ENCODE measurements around the gene FBXO34. TPM values are rescaled to one million over a fixed set of nuclear protein-coding genes. Genes with fewer than 3 reads are reported as not detected.

FBXO34 gene
- total and polyA plus RNA-seq, 2 of the 13 experiments (the other 11 are each of a cell fraction or from before 2014, with no cell fraction given), result 8.8 to 13.5 TPM

- no TSS peak for BruUV-seq (replicated peaks)
- in situ Hi-C loops (cut with HindIII; ENCODE audit: extremely low pct_ligation_motif_present, low pct_unique_long_range_greater_than_20kb), result no loop called here
Observed at GRCh38 chr14:55361190-55361589, 90.0 kb downstream of the FBXO34 start.

More at GRCh38 chr14:55361190-55361589, 90.0 kb downstream of the FBXO34 start:
- WGBS (ENCODE audit: low lambda C conversion rate), result 98% methylated on average over 2 of the region's 2 CpGs
- ChIA-PET CTCF (ENCODE audit: low intra/inter-chr PET ratio, low total read pairs) (no interaction called here), POLR2A (no interaction called here)
- Histone ChIP-seq H3K9ac (ENCODE audit: insufficient read depth, low read depth, low read length) (no peak overlapping the region), H4K20me1 (ENCODE audit: insufficient read depth, low read length) (no peaks in the 10 kb centered on the region), H3K36me3 (replicated peaks in 1 of 2; ENCODE audit: control insufficient read depth in 1 of 2, insufficient read depth in 2 of 2, low read length in 2 of 2) (no peaks in the 10 kb centered on the region), H3K4me1 (ENCODE audit: insufficient read depth, low read length) (peaks cover 30% of the 10 kb centered on the region), H3K9me3 (ENCODE audit: low read length) (no peaks in the 10 kb centered on the region), H3K4me2 (ENCODE audit: low read depth, low read length) (no peak overlapping the region), H2AFZ (ENCODE audit: low read length) (no peak overlapping the region), H3K4me3 (replicated peaks in 1 of 3; ENCODE audit: insufficient read depth in 1 of 3, low read depth in 2 of 3, low read length in 3 of 3) (no peak overlapping the region), H3K27me3 (ENCODE audit: control insufficient read depth in 1 of 2, insufficient read depth in 2 of 2, low read length in 2 of 2) (no peaks in the 10 kb centered on the region), H3K79me2 (ENCODE audit: insufficient read depth, low read length) (no peaks in the 10 kb centered on the region), H3K27ac (ENCODE audit: extremely low read length, insufficient read depth, low read length) (no peak overlapping the region)
- TF ChIP-seq MYC (CRISPR knock-in tag; IDR thresholded peaks at IDR 0.05; ENCODE audit: borderline replicate concordance) (no peak), MIER3 (CRISPR knock-in tag; IDR thresholded peaks at IDR 0.05; ENCODE audit: borderline replicate concordance) (no peak), CCAR2 (optimal IDR thresholded peaks at IDR 0.05; ENCODE audit: low read depth, low read length) (no peak), ZNF670 (CRISPR knock-in tag; IDR thresholded peaks at IDR 0.05; ENCODE audit: borderline replicate concordance) (no peak), NFIC (IDR thresholded peaks at IDR 0.05; ENCODE audit: low read length) (no peak), TFDP1 (CRISPR knock-in tag; IDR thresholded peaks at IDR 0.05; ENCODE audit: borderline replicate concordance) (no peak), ZNF329 (CRISPR knock-in tag; IDR thresholded peaks at IDR 0.05; ENCODE audit: low read depth) (no peak), BRF2 (CRISPR knock-in tag; IDR thresholded peaks at IDR 0.05) (no peak), KLF6 (CRISPR knock-in tag; IDR thresholded peaks at IDR 0.05) (no peak), GTF3A (CRISPR knock-in tag; conservative IDR thresholded peaks at IDR 0.05) (no peak), ARNT (IDR thresholded peaks at IDR 0.05) (no peak), PBX2 (CRISPR knock-in tag; IDR thresholded peaks at IDR 0.05) (no peak)
- FAIRE-seq, result no peak
- no peak for ATAC-seq
- no peak for DNase-seq (ENCODE audit: low spot score)
- intact Hi-C loops (cut with micrococcal nuclease; ENCODE audit: unreplicated experiment), result no loop called here

Data from HepG2 (cell line).